GM19455 (cell line): Measurements from ENCODE around the gene ALG6.

ENCODE experiments used
- ATAC-seq: cut with Tn5 transposase; IDR thresholded peaks from one replicate; pipeline ENCODE4 v1.9.1; 2021; ENCODE audit not compliant: unreplicated experiment

The ALG6 gene

DNA sequence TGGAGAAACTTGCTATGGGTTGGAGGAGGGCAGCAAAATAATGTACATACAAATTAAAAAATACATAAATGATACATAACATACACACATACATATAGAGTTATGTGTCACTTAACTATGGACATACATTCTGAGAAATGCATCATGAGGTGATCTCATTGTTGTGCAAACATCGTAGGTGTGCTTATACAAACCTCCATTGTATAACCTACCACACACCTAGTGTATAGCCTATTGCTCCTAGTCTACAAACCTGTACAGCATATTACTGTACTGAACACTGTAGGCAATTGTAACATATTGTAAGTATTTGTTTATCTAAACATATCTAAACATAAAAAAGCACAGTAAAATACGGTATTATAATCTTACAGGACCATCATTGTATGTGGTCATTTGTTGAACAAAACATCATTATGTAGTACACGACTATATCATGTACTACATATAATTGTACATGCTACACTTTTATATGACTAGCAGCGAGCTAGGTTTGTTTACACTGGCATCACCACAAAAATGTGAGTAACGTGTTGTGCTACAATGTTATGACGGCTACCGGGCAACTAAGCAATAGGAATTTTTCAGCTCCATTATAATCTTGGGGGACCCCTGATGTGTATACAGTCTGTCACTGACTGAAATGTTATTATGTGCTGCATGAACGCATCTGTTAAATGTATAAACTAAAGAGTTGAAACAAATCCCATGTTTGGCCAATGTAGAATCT is 120.1 kb downstream of the ALG6 start:
- no peak for ATAC-seq
